Measurements from ENCODE around the gene MAP2K7.
"Not testable (repeated sequence)": the region's sequence is repeated elsewhere in the genome, so short reads cannot be mapped to it uniquely, and the experiment has no call there.

The MAP2K7 gene

DNA sequence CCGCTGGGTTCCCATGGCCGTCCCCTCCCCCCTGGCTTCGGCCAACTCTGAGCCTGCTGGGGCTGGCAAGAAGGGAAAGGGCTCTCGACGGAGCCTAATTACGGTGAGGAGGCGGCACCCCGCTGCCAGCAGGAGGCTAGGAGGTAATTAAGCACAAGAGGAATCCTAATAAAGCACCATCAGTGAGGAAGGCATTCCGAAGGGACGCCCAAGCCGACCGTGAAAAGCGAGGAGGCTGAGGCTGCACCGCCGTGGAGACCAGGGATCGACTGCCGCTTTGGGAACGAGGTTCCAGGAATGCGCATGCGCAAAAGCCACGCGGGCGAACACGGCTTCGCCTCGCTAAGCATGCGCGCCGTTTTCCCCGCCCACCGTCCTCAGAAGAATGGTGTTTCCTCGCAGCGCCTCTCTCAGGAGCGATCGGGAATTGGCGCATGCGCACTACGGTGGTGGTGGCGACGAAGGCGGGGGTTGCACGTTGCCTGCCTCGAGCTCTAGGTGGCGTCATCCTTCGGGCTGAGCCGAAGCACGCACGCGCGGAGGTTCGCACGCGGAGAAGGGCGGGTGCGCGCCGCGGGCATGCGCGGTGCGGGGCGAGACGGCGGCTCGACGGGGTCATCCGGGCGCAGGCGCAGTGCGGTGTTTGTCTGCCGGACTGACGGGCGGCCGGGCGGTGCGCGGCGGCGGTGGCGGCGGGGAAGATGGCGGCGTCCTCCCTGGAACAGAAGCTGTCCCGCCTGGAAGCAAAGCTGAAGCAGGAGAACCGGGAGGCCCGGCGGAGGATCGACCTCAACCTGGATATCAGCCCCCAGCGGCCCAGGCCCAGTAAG lies at the start of gene MAP2K7:
MAP2K7 (plus strand) TSS at position 634 of the 830 bp plus-strand sequence; CDS start at position 702, 68 bp downstream.
- DNase-seq (ENCODE audit: low spot score), result peak; percentile 100

- DNase-seq (ENCODE audit: low spot score), result no peak
Observed at GRCh38 chr19:7855426-7856108, 48.1 kb upstream of the MAP2K7 start.

GRCh38 chr19:7856109-7856591 lies 47.5 kb upstream of the MAP2K7 start:
- no peak for DNase-seq (ENCODE audit: low spot score)

DNA sequence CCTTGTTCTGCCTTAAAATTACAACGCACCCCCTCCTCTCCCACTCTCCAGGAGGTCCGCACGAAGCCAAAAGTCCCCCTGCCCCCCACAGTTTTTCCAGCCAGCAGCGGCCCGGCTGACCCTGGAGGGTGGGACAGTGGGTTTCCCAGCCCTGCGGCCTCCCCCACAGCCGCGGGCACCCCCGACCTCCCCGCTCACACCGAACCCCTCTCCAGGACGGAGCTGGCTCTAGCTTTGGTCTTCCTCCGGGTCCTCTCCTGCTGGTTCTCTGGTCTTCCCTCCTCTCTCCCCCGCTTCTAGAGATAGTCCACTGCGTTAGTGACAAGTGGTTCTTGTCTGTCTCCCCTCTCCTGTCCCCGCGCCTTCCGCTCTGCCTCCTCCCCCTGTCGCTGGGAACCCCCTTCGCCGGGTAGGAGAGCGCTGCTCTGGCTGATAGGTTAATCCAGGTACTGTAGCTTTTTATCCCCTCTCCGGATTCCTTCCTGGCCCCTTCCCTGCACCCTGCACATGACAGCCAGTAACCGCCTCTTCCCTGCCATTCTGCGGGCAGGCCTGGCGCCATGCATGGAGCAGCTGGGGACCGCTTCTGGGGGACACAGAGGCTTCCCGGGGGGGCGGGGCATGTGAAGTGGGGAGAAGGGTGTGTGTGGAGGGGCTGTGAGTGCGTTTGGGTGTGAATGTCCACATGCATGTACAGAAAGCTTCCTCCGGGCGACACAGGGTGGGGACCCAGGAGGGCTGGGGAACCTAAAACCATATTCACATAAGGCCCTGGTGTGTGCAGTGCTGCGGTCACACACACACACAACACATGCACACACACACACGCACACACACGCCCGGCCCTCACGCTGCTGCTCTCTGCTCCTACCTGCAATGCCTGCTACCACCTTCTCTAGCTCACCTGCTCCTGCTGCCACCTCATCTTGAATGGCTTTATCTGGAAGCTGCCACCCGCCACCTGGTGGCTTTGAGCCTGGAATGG lies 46.7 kb upstream of the MAP2K7 start:
- no peak for DNase-seq (ENCODE audit: low spot score)

DNA sequence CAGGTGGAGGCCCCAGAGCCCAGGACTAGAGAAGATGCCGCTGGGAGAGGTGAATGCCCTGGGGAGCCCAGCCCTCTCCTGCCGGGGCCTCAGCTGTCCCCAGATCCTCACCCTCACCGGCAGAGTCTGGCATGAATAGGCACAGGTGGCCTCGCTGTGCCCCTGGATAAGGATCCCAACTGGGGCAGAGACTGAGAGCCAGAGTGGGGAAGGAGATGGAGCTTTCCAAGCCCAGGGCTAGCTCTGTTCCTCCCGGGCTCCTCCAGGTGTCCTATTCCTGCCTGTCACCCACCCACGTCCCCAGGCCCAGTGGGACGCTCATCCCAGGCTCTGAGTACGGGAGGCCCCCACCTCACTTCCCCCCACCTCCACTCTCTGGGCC lies 46.0 kb upstream of the MAP2K7 start:
- DNase-seq (ENCODE audit: low spot score), result no peak

DNA sequence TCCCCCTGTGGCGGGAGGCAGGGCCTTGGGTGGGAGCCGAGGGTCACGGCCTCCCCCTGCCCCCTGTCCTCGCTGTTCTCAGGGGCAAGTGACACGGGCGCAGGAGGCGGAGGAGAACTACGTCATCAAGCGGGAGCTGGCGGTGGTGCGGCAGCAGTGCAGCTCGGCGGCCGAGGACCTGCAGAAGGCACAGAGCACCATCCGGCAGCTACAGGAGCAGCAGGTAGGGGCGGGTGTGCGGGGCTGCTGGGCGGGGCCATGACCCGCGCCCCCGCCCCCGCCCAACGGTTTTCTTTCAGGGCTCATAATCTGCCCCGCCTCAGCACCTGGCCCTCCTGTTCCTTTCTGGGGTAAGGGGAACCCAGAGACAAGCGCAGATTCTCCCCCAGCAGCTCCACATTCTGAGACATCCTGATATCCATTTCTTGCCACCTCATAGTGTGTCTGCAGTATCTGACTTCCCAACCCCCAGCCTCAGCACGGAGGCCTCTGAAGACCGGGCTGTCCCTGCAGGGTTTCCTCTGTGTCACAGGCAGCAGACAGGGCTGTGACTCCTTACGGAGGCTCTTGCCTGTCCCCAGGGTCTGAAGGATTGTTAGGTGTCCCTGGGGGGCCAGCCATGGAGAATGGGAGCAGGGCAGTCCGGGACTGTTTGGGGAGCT lies 45.4 kb upstream of the MAP2K7 start:
- no peak for DNase-seq (ENCODE audit: low spot score)

GRCh38 chr19:7859087-7859486 lies 44.6 kb upstream of the MAP2K7 start:
- DNase-seq (ENCODE audit: low spot score), result not testable (repeated sequence)

DNA sequence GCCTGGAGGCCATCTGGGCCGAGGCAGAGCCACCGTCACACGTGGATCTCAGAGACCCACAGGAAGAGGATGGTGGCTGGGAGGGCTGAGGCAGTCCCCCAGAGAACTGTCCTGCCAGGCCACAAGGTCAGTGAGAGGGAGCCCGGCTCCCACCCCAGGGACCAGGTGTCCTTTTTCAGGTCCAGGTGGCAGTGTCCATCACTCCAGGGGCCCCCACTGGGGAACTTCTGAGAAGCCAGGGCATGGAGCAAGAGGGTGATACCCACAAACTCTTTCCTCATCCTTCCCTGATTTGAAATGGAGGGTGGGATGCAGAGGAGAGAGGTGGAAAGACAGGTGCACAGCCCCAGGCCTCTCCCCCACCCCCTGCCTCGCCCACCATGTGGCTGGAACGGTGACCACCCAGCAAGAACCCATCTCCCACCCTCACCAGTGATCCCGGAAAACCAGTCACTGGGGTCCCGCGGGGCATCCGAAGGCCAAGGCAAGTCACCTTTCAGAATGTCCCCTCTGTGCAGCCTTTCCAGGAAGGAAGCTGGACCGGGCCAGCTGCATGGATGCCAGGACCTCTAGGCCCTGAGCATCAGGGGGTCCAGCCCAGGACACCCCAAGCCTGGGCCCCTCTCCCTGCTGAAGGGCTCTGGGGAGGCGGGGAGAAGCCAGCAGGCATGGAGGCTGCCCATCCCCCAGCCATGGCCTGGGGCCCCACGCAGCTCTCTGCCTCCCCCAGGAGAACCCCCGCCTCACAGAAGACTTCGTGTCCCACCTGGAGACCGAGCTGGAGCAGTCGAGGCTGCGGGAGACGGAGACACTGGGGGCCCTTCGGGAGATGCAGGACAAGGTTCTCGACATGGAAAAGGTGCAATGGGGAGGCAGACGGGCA lies 43.6 kb upstream of the MAP2K7 start:
- no peak for DNase-seq (ENCODE audit: low spot score)

DNA sequence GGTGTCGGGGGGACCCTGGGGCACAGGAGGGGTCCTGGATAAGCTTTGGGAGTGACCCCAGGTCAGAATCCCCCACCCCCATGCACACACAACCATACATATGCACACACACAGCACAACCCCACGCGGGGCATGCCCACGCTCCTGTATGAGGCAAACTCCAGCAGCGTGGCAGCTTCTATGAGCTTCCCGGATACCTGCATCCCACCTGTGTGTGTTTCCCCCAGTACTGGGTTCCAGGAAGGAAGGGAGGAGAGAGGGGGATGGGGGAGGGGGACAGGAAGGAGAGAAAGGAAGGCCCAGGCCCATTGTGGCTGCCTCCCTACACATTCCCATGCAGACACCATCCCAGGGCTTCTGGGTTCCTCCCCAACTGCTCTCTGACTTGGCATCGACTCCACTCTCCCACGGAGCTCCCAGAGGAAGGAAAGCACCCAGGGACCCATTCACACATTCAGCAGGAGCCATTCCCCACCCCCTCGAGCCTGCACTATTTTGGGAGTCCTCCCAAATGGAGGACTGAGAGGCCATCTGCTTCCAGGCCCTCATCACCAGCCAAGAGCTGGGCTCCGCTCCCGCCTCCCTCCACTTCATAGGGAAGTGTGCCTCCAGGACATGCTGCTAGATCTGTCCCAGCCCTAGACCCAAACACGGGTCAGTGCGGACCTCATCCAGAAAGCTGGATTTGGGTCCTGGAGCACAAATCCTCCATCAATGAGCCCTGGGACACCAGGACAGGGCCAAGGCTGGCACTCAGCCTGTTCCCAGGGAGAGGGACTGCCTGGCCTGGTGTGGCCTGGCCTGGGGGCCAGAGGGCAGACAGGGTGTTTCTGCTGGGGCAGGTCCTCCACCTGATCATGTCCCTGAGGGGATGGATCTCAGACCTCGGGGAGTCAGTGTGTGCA lies 42.7 kb upstream of the MAP2K7 start:
- DNase-seq (ENCODE audit: low spot score), result no peak

DNA sequence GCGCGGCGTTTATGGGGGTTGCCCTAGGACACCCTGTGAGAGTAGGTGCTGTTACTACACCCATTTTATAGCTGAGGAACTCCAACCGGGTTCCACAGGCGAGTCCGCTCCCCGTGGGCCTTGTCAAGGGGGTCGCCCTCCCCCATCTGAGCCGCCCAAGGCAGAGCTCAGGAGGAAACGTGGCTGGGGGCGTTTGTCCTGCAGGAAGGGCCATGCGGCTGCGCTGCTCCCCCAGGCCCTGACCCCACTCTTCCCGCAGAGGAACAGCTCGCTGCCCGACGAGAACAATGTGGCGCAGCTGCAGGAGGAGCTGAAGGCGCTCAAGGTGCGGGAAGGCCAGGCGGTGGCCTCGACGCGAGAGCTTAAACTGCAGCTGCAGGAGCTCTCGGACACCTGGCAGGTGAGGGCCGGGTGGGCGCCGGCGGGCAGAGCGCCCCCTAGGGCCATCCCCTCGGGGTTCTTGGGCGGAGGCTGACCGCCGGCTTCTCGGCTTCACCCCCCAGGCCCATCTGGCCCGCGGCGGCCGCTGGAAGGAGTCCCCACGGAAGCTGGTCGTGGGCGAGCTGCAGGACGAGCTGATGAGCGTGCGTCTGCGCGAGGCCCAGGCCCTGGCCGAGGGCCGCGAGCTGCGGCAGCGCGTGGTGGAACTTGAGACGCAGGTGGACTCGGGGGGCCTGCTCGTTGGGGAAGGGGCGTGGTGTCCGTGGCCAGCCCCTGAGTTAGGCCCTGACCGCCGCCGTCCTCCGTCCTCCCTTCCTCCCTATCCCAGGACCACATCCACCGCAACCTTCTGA lies 41.9 kb upstream of the MAP2K7 start:
- no peak for DNase-seq (ENCODE audit: low spot score)

- DNase-seq (ENCODE audit: low spot score), result peak; percentile 82
Observed at GRCh38 chr19:7862413-7862951, 41.2 kb upstream of the MAP2K7 start.

DNA sequence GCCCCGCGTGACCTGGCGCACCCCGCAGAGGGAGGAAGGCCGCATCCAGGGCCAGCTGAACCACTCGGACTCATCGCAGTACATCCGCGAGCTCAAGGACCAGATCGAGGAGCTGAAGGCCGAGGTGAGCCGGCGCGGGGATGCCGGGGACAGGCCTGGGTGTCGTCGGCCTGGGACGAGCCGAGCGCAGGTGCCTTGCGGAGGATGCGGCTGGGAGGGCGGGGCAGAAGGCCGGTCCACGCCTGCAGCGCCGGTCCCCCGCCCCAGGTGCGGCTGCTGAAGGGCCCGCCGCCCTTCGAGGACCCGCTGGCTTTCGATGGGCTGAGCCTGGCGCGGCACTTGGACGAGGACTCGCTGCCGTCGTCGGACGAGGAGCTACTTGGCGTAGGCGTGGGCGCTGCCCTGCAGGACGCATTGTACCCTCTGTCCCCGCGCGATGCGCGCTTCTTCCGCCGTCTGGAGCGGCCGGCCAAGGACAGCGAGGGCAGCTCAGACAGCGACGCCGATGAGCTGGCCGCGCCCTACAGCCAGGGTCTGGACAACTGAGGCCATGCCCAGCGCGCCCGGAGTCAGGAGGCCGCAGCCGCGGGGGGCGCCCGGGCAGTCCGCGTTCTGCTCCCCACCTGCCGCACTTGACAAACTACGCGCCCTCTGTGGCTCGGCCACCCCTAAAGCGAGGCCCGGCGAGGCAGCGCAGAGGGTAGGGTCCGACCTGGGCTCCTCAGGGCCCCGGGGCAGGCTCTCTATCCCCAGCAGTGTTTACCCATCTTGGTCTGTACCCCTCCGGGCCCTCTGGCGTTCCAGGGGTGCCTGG lies 40.3 kb upstream of the MAP2K7 start:
- DNase-seq (ENCODE audit: low spot score), result no peak

DNA sequence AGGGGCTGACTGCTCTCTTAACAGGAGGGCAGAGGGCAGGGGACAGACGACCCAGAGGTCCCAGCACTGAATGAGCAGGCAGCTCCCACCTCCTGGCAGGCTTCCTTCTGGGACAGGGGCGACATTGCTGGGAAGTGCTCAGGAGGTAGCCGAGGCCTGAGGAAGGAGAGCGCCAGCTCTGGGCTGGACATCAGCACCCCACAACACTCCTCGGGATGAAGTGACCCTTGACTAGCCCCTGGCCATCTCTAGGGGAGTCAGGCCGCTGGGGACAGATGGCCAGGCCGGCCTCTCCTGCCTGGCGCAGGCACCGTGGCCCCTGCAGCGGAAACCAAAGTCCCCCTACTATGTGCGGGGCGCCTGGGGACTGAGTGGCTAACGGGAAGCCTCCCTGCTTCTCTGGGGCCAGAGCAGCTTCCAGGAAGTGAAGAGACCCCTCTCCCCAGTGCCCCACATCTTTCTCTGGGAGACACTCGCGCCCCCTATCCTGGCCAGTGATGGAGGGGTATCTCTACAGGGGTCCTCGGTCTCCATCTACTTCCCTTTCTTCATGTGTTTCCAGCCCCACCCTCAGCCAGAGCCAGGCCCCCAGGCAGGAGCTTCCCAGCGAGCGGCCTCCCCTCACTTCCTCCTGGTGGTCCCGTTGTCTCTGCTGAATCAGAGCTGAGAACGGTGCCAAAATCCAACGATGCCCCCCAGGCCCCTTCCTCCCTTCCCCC lies 39.5 kb upstream of the MAP2K7 start:
- DNase-seq (ENCODE audit: low spot score), result no peak

DNA sequence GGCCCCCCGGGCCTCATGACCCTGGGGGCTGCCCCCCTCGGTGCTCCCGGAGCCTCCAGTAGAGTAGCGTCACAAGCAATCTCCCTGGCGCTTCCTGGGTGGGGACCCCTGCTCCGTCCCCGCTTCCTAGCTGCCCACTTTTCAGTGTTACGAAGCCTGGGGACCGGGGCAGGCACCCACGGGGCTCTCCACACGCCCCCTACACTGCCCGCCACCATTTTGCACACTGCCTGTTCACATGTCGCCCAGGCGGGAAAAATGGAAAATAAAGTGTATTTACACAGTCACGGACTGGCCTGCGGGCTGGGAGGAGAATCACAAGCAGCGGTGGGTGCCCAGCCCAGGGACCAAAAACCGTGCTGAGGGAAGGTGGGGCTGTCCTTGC lies 39.0 kb upstream of the MAP2K7 start:
- DNase-seq (ENCODE audit: low spot score), result no peak

DNA sequence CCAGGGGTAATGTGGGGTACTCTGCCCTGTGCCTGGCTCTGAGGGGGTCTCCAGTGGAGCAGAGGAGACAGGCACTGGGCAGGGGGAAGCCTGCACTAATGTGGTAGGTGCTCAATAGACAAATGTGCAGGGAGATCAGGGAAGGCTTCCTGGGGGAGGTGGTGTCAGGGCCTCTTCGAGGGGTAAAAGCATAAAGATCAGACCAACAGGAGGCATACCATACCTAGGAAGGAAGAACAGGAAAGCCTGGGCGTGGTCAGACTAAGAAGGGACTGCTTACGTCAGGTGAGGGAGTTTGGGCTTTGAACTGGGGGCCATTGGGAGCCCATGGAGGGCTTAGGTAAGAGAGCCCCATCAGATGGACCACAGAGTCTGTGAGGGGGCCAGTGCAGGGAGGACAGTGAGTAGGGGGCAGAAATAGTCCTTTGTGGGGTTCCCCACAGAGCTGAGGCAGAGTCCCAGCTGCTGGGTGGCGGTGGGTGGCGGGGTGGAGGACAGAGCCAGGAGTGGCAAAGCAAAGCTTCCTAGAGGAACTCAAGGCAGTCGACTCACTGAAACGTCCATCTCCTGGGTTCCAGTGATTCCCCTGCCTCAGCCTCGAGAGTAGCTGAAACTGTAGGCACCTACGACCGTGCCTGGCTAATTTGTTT lies 38.3 kb upstream of the MAP2K7 start:
- no peak for DNase-seq (ENCODE audit: low spot score)

GRCh38 chr19:7866399-7867091 lies 37.1 kb upstream of the MAP2K7 start:
- no peak for DNase-seq (ENCODE audit: low spot score)
